ENCODE measurements around the gene DEAF1. TPM values are rescaled to one million over a fixed set of nuclear protein-coding genes. Genes with fewer than 3 reads are reported as not detected.

DEAF1 gene
- total and polyA plus RNA-seq, 8 donors = 12.3 to 111 (median 37.0) TPM

GRCh38 chr11:638631-639331 is 56.2 kb downstream of the DEAF1 start:
- DNase-seq = no peak
- intact Hi-C loops (cut with DNase I; ENCODE audit: low total_unique reads) = no loop called here
- no peak overlapping the region for H3K27ac ChIP-seq
- H3K36me3 ChIP-seq = peaks cover under 1 to 33% (median 24%) of the 10 kb centered on the region in 4 donors
- TF ChIP-seq POLR2A (IDR thresholded peaks at IDR 0.05) (no peak), CTCF (IDR thresholded peaks at IDR 0.05) (no peak), POLR2AphosphoS5 (IDR thresholded peaks at IDR 0.05) (no peak), EP300 (IDR thresholded peaks at IDR 0.05) (no peak)
- peaks cover 0 to 54% (median 43%) of the 10 kb centered on the region in 3 donors for H3K27me3 ChIP-seq
- 63 to 85% (median 73%) methylated on average over 26 to 28 of the region's 28 CpGs for WGBS, 5 donors
- H3K4me1 ChIP-seq = peaks cover 9 to 41% (median 31%) of the 10 kb centered on the region in 4 donors
- H3K9me3 ChIP-seq = no peaks in the 10 kb centered on the region
- no peak overlapping the region for H3K4me3 ChIP-seq

- Histone ChIP-seq H3K36me3 (peaks cover 0 to 24% (median 17%) of the 10 kb centered on the region in 4 donors), H3K4me3 (peak overlapping the region; percentile 25 to 39 (median 38))
These were observed 57.2 kb downstream of the DEAF1 start for GRCh38 chr11:637593-638521.

GRCh38 chr11:637333-637592 is 57.8 kb downstream of the DEAF1 start:
- Histone ChIP-seq H3K36me3 (peaks cover 0 to 26% (median 15%) of the 10 kb centered on the region in 4 donors), H3K27ac (no peak overlapping the region), H3K4me3 (peak overlapping the region; percentile 25 to 39 (median 38)), H3K9me3 (no peaks in the 10 kb centered on the region), H3K4me1 (peaks cover 9 to 41% (median 31%) of the 10 kb centered on the region in 4 donors), H3K27me3 (peaks cover 0 to 54% (median 43%) of the 10 kb centered on the region in 3 donors)
- no peak for TF ChIP-seq POLR2A (IDR thresholded peaks at IDR 0.05)
- no peak for TF ChIP-seq POLR2AphosphoS5 (IDR thresholded peaks at IDR 0.05)
- TF ChIP-seq CTCF (IDR thresholded peaks at IDR 0.05) = no peak
- no peak for TF ChIP-seq EP300 (IDR thresholded peaks at IDR 0.05)
- intact Hi-C loops (cut with DNase I; ENCODE audit: low total_unique reads) = no loop called here
- WGBS, 5 donors = 1 to 12% (median 7%) methylated on average over 7 to 34 of the region's 34 CpGs
- DNase-seq = no peak

More at GRCh38 chr11:637593-638521, 57.2 kb downstream of the DEAF1 start:
- H3K27ac ChIP-seq = no peak overlapping the region
- DNase-seq = no peak
- H3K27me3 ChIP-seq = peaks cover 0 to 54% (median 43%) of the 10 kb centered on the region in 3 donors
- no peaks in the 10 kb centered on the region for H3K9me3 ChIP-seq
- intact Hi-C loops (cut with DNase I; ENCODE audit: low total_unique reads) = no loop called here
- 41 to 59% (median 55%) methylated on average over 46 to 55 of the region's 55 CpGs for WGBS, 5 donors
- no peak for TF ChIP-seq POLR2A (IDR thresholded peaks at IDR 0.05)
- TF ChIP-seq POLR2AphosphoS5 (IDR thresholded peaks at IDR 0.05) = no peak
- TF ChIP-seq EP300 (IDR thresholded peaks at IDR 0.05) = no peak
- no peak for TF ChIP-seq CTCF (IDR thresholded peaks at IDR 0.05)
- H3K4me1 ChIP-seq = peaks cover 9 to 41% (median 31%) of the 10 kb centered on the region in 4 donors

GRCh38 chr11:636511-637332 is 58.3 kb downstream of the DEAF1 start, which contains the start of gene DRD4:
Gene DRD4 (plus strand): TSS chr11:637269. CDS start chr11:637305, 36 bp downstream.
- Histone ChIP-seq H3K4me3 (peak within 1 kb of the TSS; percentile 25 to 39 (median 38)), H3K9me3 (no peaks in the 10 kb centered on the region), H3K27me3 (peaks cover 0 to 54% (median 43%) of the 10 kb centered on the region in 3 donors), H3K27ac (no peak within 1 kb of the TSS), H3K36me3 (peaks cover 0 to 23% (median 10%) of the 10 kb centered on the region in 4 donors), H3K4me1 (peaks cover 9 to 41% (median 31%) of the 10 kb centered on the region in 4 donors)
- DNase-seq = peak in 1 of 2 donors; percentile 62
- intact Hi-C loops (cut with DNase I; ENCODE audit: low total_unique reads) = no loop called here
- WGBS, 5 donors = 11 to 31% (median 21%) methylated on average over 56 to 100 of the region's 100 CpGs
- TF ChIP-seq EP300 (IDR thresholded peaks at IDR 0.05) (no peak), POLR2AphosphoS5 (IDR thresholded peaks at IDR 0.05) (no peak), CTCF (IDR thresholded peaks at IDR 0.05) (no peak), POLR2A (IDR thresholded peaks at IDR 0.05) (no peak)
